GM19023 (cell line): ENCODE data around the gene ALG10.
"Not testable (repeated sequence)": the region's sequence is repeated elsewhere in the genome, so short reads cannot be mapped to it uniquely, and the experiment has no call there.

Experiments used
- ATAC-seq: cut with Tn5 transposase; IDR thresholded peaks from one replicate; pipeline ENCODE4 v1.9.1; 2021; ENCODE audit warnings: mild to moderate bottlenecking, moderate library complexity; ENCODE audit not compliant: unreplicated experiment

Gene ALG10

GRCh38 chr12:34022079-34022830, at the start of gene ALG10:
Gene ALG10 (plus strand): TSS chr12:34022496. CDS start chr12:34022600, 104 bp downstream.
- peak; percentile 100 for ATAC-seq

- not testable (repeated sequence) for ATAC-seq
These were observed 49.4 kb upstream of the ALG10 start for GRCh38 chr12:33972884-33973283.

GRCh38 chr12:33977887-33978286, 44.4 kb upstream of the ALG10 start:
- no peak for ATAC-seq

- no peak for ATAC-seq
These were observed 34.0 kb upstream of the ALG10 start for GRCh38 chr12:33988197-33988805.

- no peak for ATAC-seq
These were observed 33.4 kb upstream of the ALG10 start for GRCh38 chr12:33988913-33989312.

- ATAC-seq: no peak
These were observed 27.2 kb upstream of the ALG10 start for GRCh38 chr12:33994857-33995808.

- not testable (repeated sequence) for ATAC-seq
These were observed 13.5 kb upstream of the ALG10 start for GRCh38 chr12:34008835-34009234.

GRCh38 chr12:34016361-34016760, 5.9 kb upstream of the ALG10 start:
- ATAC-seq: no peak

GRCh38 chr12:34021071-34021470, 1.2 kb upstream of the ALG10 start:
- ATAC-seq: no peak

GRCh38 chr12:34027661-34028060, 5.4 kb downstream of the ALG10 start:
- ATAC-seq: not testable (repeated sequence)

GRCh38 chr12:34030591-34030990, 8.3 kb downstream of the ALG10 start:
- no peak for ATAC-seq

- no peak for ATAC-seq
These were observed 11.5 kb downstream of the ALG10 start for GRCh38 chr12:34033628-34034296.

- ATAC-seq: not testable (repeated sequence)
These were observed 16.1 kb downstream of the ALG10 start for GRCh38 chr12:34038357-34038756.

- ATAC-seq: no peak
These were observed 24.3 kb downstream of the ALG10 start for GRCh38 chr12:34046570-34046969.

GRCh38 chr12:34047855-34048254, 25.6 kb downstream of the ALG10 start:
- ATAC-seq: not testable (repeated sequence)

GRCh38 chr12:34048714-34049113, 26.4 kb downstream of the ALG10 start:
- ATAC-seq: no peak

- no peak for ATAC-seq
These were observed 29.2 kb downstream of the ALG10 start for GRCh38 chr12:34051486-34051885.

GRCh38 chr12:34054938-34055337, 32.6 kb downstream of the ALG10 start:
- no peak for ATAC-seq
